Forelimb muscle (tissue), 1 donor: ENCODE data around the gene PLAAT2. TPM values are rescaled to one million over a fixed set of nuclear protein-coding genes. Genes with fewer than 3 reads are reported as not detected.
A peak's percentile ranks its signal among the peaks of the same experiment; 100 is the strongest.
"Not testable (repeated sequence)": the region's sequence is repeated elsewhere in the genome, so short reads cannot be mapped to it uniquely, and the experiment has no call there.

Source experiments
- DNase-seq: peaks from one replicate; pipeline ENCODE4 v3.0.0-alpha.2; 2013; ENCODE audit warnings: low read depth
- polyA plus RNA-seq: library from polyadenylated mRNA; unstranded; fragments of 120-200 nt; gene quantifications from one replicate; pipeline ENCODE4 v1.2.1, GENCODE V29; 2013; ENCODE audit not compliant: insufficient read length

Gene PLAAT2
- polyA plus RNA-seq, 1 donor: not detected

DNA sequence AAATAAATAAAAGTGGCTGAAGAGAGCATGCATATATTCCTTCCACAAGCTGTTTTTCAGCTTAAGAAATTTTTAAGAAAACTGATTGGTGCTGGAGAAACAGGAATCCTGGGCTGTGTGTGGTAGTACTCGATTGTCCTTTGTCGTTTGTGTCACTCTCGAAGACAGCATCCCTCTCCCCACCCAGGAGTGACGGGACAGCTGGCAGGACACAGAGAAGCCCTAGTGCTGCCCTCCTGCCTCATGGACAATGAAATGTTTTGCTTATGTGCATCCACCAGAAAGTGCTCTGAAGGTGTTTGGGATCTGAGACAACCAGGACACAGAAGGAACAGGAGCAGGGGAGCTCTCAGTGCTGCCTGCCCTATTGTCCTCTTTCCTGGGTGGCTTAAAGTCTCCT, 13.8 kb downstream of the PLAAT2 start:
- DNase-seq: no peak

DNA sequence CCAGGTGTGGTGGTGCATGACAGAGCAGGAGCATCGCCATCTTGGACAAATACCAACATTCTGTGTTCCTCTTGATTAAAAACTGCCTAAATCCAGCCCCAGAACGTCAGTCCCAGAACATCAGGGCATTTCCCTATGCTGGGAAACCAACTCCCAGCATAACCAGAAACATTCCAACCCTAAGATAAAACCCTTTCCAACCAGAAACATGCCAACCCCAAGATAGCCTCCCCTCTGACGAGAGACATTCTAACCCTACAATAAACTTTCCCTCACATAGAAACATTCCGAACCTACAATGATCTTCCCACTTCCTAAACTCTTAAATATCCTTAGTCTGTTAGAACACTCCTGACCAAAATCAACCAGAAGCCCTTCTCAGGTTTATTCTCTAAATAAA, 15.0 kb downstream of the PLAAT2 start:
- DNase-seq: no peak

DNA sequence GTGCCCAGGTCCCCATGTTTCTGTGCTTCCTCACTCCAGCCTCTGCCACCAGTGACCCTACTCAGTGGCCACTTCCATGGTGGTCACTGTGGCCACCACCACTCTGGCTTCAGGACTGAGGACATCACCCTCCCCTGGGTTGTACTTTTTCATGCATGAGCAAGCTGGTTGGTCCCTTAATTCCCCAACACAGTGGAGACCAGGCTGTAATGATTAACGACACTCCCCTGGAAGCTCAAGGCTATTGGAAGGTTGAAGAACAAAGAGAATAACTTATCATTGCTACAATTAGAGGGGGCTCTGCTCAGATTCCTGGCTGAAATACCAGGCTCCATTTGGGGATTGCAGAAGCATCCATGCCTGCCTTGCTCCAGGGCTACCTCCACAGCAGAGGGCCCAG, 16.1 kb downstream of the PLAAT2 start:
- no peak for DNase-seq

DNA sequence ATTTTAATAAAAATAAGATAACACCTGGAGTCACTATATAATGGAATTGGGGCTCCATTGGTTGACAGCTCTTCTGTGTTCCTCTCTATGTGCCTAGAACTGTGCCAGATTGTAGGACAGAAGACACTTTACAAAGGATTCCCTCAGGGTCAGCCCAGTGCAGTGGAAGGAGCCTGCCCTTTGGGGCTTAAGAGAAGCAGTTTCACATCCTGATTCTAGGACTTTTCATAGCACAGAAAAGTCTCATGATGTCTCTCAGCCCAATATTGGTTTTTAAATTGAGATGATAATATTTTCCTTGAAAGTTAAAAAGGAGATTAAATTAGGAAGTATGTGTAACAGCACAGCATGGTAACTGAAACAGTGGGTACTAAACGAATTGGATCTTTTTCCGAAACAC, 19.5 kb downstream of the PLAAT2 start:
- no peak for DNase-seq

DNA sequence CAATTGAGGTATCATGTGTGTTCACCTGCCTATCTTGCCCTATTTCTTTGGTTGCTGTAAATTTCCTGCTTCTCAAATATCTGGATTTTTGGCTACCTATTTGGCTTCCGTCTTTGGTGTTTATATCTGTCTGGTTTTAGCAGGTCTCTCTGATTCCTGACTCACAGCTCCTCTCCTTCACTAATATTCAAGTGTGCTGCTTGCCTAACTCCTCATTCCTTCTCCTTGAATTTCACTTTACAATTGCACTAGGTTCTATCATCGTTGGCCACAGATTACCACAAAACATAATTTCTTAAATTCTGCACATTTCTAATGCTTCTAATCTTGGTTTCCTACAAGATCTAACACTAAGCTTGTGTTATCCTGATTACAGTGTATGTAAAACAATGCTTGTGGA, 20.7 kb downstream of the PLAAT2 start:
- not testable (repeated sequence) for DNase-seq

DNA sequence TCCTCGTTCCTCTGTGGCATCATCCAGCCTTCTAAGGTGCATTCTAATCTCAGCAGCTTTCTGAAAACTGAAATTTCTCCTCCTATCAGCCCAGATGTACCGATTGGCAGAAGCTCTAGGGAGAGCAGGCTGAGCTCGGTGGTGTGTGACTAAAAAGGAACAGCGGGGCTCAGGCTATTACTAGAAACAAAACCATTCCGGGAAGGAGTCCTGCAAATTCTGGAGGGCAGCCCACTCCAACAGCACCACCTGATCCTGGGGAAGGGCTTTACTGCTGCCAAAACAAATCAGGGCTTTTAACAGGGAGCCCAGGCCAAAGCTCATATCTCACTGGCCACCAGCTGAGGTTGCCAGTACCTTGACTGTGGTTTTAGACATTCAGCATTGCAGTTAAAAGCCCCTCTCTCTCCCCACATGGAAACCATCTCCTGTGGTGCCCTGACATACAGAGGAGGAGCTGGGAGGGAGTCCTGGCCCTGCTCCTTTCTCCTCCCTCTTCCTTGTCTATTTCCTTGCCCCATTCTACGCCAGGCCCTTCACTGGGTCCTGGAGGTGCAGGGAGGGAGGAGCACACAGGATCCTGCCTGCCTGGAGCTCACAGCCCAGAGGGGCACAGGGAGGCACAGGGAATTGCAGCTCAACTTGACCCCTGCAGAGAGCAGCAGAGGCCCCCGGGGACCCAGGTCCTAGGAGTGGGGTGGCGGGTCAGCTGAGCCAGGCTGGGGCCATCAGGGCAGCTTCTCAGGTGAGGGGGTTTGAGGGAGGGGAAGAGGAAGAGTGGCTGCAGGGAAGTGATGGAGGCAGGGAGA, 25.7 kb downstream of the PLAAT2 start:
- no peak for DNase-seq

DNA sequence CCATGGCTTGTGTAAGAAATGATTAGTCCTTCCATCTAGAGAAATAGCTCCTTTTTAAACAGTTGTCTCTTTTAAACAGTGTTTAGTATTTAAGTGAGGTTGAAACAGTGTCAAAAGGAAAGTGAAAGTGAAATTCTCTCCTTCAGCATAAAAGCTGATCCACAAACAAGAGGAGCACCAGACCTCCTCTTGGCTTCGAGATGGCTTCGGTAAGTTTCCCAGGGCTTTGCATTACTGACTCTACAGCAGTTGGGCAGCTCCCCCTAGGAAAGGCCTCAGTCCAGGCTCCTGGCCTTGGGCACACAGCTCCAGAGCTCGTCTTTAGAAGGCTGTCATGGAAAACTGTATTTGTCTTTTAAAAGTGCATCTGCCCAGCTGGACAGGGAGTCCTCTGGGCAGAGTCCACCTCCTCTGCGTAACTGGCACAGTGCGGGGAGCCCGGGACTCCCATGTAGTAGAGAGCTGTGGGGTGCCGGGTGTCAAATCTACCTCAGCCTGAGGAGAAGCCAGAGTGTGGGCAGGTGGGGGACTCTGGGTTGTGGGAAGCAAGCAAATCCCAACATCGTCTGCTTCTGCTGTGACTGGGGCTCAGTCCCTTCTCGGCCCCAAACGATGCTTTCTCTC, 26.4 kb downstream of the PLAAT2 start, which contains the start of gene PLAAT4:
TSS of gene PLAAT4 (plus strand) at position 140 of the 624 bp plus-strand sequence. CDS start at position 201, 61 bp downstream.
- DNase-seq: peak; percentile 55

DNA sequence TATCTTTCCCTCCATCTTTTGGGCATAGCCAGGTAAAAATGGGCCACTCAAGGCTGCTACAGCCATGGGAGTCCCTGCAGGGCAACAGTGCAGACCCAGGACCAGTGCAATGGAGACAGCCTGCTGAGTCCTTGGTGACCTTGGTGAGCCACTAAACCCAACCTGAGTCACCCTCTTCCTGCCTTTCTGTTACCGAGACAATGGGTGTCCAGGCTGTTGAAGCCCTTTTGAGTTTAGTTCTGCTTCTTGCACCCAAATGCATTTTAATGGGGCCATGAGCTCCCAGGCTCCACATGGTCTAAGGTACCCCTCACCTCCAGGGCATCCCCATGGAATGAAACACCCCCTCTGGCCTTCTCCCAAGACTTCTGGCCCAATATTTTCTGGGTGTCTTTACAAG, 27.4 kb downstream of the PLAAT2 start:
- DNase-seq: no peak

DNA sequence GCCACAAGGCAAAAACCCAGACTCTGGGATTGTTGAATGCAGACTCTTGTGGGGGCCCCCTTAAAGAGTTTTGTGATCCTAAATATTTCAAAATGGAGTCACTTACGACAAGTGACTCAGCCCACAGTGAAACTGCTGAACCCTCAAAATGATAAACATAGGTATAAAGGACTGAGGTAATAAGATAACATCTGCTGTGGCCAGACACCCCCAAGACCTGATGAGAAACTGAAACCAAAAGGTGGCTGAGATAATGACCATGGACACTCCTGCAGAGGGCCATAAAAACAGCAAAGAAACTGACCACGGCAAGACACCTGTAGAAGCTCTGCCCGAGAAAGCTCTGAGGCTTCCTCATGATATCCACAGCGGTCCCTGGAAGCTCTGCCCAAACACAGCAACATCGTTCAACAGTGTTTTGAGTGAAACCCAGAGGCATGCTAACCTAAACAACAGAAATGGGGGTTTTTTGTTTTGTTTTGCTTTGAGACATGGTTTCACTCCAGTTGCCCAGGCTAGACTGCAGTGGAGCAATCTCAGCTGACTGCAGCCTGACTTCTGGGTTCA, 28.2 kb downstream of the PLAAT2 start:
- DNase-seq: no peak

DNA sequence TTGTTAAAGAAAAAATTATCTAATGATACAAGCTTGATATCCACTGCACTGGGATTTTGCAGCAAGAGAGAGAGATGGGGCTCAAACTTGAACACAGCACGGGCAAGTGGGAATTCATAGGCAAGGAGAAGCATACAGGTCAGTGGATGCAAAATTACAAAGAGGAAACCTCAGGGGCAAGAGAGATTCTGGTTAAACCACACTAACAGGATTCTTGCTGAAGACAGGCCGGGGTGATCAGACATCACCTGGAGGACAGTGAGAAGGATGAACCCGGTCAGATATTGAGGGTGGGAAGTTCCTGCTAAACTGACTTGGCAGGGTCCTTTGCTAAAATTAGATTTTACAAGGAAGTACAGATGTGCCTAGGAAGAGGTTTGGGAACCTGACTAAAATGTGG, 29.1 kb downstream of the PLAAT2 start:
- DNase-seq: no peak

DNA sequence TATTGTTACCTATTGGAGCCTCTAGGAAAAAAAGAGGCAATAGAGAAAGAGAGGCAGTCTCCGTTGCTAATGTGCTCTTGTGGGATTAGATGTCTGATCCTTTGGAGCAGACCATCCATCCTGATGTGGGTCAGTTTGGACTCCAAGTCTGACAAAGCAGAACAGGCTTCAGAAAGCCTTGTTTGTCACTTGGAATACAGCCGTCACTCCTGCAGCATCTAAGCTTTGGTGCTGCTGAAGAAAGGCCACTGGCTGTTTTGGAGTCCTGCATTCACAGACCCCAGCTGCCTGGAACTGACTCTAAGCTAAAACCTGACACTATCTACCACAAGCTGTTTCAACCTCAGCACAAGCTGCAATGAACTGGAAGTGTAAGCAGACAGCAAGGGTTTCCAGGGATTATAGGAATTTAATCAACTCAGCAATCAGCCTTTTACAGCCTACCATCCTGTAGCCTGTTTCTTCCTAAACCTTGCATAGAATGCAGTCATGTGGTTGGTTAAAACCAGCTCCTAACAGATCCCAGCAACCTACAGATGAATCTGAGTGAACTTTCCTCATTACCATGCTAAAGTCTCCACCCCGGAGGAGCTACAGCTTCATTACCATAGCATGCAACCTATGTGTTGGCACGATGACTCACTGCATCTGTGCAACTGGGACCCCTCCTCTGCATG, 30.2 kb downstream of the PLAAT2 start:
- DNase-seq: no peak

DNA sequence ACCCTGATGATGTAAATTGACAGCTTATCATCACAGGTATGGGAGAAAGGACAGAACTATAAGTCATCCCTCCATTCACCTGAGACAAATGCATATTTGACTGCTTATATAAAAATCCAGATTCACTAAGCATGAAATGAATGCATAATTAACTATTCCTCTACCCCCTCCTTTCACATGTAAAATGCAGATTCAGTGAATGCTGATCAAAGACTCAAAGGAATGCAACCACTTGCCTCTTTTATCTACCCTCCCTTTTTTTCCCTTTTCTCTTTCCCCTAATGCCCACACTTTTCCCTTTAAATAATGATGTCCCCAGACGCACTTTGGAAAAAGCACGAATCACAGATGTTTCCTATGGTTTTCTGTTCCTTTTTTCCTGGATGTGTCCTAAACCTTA, 31.1 kb downstream of the PLAAT2 start:
- no peak for DNase-seq

DNA sequence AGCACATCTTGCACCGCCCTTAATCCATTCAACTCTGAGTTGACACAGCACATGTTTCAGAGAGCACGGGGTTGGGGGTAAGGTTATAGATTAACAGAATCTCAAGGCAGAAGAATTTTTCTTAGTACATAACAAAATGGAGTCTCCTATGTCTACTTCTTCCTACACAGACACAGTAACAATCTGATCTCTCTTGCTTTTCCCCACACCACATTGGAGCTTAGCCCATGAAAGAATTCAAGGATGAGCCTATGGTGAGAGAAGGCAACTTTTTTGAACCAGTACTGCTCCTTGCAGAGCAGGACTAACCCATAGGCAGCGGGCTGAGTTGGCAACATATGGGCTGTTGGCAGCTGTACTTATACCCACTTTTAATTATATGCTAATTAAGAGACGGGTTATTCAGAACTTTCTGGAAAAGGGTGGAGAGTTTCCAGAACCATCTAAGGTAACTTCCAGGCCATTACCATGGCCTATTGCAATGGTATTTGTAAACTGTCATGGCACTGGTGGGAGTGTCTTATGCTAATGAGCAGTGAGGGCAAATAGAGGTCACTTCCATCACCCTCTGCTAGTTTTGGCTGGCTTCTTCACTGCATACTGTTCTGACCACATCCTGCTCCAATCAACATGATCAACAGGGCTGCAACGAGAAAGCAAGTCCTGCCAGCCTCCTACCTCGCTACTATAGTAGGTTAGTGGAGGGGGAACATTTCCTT, 31.9 kb downstream of the PLAAT2 start:
- DNase-seq: not testable (repeated sequence)

DNA sequence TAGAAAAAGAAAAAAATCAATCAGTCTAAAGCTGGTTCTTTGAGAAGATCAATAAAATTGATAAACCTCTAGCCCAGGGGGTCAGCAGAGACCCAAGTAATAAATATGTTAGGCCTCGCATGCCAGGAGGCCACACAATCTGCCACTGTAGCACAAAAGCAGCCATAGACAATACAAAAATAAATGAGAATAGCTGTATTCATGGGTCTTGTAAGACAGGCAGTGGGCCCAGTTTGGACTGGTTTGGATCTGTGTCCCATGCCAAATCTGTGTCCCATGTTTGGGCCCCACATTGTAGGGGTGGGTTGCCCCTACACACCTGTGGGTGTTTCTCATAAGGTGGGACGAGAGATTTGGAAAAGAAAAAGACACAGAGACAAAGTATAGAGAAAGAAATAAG, 33.2 kb downstream of the PLAAT2 start:
- DNase-seq: no peak

DNA sequence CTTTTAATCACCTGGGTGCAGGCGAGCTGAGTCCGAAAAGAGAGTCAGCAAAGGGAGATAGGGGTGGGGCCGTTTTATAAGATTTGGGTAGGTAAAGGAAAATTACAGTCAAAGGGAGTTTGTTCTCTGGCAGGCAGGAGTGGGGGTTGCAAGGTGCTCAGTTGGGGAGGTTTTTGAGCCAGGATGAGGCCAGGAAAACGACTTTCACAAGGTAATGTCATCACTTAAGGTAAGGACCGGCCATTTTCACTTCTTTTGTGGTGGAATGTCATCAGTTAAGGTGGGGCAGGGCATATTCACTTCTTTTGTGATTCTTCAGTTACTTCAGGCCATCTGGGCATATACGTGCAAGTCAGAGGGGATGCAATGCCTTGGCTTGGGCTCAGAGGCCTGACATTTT, 33.8 kb downstream of the PLAAT2 start:
- DNase-seq: not testable (repeated sequence)

DNA sequence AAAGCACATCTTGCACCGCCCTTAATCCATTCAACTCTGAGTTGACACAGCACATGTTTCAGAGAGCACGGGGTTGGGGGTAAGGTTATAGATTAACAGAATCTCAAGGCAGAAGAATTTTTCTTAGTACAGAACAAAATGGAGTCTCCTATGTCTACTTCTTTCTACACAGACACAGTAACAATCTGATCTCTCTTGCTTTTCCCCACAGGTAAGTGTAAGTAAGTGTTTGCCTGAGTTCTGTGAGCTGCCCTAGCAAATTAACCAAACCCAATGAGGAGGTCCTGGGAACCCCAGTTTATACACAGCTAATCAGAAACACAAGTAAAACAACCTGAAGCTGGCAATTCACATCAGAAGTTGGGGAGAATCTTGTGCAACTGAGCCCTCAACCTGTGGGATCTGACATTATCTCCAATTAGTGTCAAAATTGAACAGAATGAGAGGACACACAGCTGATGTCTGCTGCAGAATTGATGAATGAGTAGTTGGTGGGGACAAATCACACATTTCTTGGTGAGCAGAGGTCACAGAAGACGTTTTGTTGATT, 34.4 kb downstream of the PLAAT2 start:
- DNase-seq: not testable (repeated sequence)

DNA sequence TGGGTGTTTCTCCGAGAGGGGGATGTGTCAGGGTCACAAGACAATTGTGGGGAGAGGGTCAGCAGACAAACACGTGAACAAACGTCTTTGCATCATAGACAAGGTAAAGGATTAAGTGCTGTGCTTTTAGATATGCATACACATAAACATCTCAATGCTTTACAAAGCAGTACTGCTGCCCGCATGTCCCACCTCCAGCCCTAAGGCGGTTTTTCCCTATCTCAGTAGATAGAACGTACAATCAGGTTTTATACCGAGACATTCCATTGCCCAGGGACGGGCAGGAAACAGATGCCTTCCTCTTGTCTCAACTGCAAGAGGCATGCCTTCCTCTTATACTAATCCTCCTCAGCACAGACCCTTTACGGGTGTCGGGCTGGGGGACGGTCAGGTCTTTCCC, 35.0 kb downstream of the PLAAT2 start:
- not testable (repeated sequence) for DNase-seq

DNA sequence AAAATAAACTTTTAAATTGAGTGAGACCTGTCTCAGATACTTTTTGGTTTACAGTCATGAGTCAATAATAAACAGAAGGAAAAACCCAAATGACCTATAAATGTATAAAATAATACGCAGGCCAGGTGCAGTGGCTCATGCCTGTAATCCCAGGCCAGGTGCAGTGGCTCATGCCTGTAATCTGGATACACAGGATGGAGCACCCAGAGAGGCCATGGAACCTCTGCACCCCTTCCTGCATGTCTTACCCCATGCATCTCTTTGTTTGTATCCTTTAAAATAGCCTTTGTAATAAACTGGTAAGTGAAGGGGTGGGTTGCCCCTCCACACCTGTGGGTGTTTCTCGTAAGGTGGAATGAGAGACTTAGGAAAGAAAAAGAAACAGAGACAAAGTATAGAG, 35.5 kb downstream of the PLAAT2 start:
- no peak for DNase-seq

DNA sequence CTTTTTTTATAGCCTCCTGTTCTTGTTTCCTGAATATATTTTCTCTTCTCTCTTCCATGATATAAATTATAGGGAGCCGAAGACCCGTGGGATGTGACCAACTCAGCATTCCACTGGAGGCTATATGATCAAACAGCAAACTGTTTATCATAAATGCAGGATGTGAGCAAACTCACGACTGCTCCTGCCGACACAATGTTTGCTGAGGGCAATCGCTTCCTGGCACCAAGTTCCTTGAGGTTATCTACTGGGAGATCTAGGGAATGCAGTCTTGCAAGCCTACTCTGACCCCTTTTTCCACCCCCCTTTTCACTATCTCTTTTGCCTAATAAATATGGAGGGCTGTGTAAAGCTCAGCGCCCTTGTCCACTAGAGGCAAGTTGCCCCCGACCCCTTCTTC, 40.0 kb downstream of the PLAAT2 start:
- DNase-seq: no peak

DNA sequence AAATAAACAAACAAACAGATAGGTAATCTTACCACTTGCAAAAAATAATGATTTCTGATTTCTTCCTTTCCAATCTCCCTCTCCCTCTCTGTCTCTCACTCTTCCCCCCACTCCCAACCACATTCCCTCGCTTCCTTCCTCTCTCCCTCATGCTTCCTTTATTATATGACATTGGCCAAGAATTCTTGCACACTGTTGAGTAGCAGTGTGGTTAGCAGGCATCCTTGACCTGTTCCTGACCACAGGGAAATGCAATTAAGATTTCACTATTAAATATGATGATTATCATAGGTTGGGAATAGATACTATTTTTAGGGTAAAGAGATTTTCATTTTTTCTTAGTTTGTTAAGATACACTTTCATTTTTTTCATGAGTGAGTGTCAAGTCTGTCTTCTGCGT, 41.3 kb downstream of the PLAAT2 start:
- no peak for DNase-seq

DNA sequence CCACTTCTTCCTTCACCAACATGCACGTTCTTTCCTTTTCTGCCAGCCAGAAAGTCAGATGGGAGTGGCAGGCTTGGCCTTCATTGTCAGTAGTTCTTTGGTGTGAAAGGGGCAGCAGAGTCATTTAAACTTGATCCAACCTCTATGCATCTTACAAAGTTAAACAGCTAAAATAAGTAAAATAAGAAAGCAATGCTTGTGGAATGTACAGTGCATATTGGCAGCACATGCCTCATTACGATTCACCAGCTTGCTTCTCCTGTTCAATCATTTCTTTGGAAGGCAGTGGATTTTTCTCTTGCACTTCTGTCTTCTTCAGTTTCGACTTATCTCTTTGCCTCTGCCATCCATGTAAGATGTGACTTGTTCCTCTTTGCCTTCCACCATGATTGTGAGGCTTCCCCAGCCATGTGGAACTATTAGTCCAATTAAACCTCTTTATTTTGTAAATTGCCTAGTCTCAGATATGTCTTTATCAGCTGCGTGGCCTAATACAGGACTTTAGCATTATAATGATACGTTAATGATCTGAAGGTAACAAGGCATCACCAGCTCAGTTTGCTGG, 42.5 kb downstream of the PLAAT2 start:
- no peak for DNase-seq
